Astrocyte (in vitro differentiated cells and primary cell): ENCODE data around the gene KRT80. TPM values are rescaled to one million over a fixed set of nuclear protein-coding genes. Genes with fewer than 3 reads are reported as not detected.

Source experiments
- DNase-seq: peaks from one replicate; pipeline ENCODE4 v3.0.0-alpha.2; 2010; ENCODE audit warnings: low read depth
- FAIRE-seq: peaks from 2 replicates; lab custom pipeline; 2011; peaks lifted over from hg19 to GRCh38; lab: Jason Lieb, UNC
- H2AFZ ChIP-seq: 2 replicates; pipeline ENCODE4 v1.6.0; 2012; ENCODE audit warnings: low read depth, low read length, inconsistent platforms
- H3K27ac ChIP-seq: 2 replicates; pipeline ENCODE4 v1.5.1; 2011; ENCODE audit warnings: low read depth, low read length, inconsistent platforms
- H3K27me3 ChIP-seq: 2 replicates; pipeline ENCODE4 v1.6.0; 2011; ENCODE audit warnings: low read length, inconsistent platforms; ENCODE audit not compliant: insufficient read depth
- H3K36me3 ChIP-seq: 2 replicates; pipeline ENCODE4 v1.5.1; 2011; ENCODE audit warnings: low read length, inconsistent platforms; ENCODE audit not compliant: insufficient read depth
- H3K4me1 ChIP-seq: 2 replicates; pipeline ENCODE4 v1.5.1; 2011; ENCODE audit warnings: low read length, inconsistent platforms; ENCODE audit not compliant: insufficient read depth
- H3K4me2 ChIP-seq: 2 replicates; pipeline ENCODE4 v1.6.0; 2012; ENCODE audit warnings: low read length, inconsistent platforms
- H3K4me3 ChIP-seq: 2 replicates; pipeline ENCODE4 v1.5.1; 2011; ENCODE audit warnings: low read depth, mild to moderate bottlenecking, low read length, inconsistent platforms; ENCODE audit not compliant: insufficient read depth
- H3K79me2 ChIP-seq: 2 replicates; pipeline ENCODE4 v1.6.0; 2012; ENCODE audit warnings: mild to moderate bottlenecking, low read length, inconsistent platforms; ENCODE audit not compliant: insufficient read depth
- H3K9ac ChIP-seq: 2 replicates; pipeline ENCODE4 v1.6.0; 2012; ENCODE audit warnings: mild to moderate bottlenecking, low read length, inconsistent platforms
- H3K9me3 ChIP-seq: 2 replicates; pipeline ENCODE4 v1.5.1; 2012; ENCODE audit warnings: low read depth, mild to moderate bottlenecking, low read length, inconsistent platforms; ENCODE audit not compliant: insufficient read depth
- H4K20me1 ChIP-seq: 2 replicates; pipeline ENCODE4 v1.6.0; 2012; ENCODE audit warnings: low read length, inconsistent platforms; ENCODE audit not compliant: insufficient read depth
- H3K27ac Mint-ChIP-seq: one replicate; pipeline ENCODE4 v1.8.0; 2021; ENCODE audit warnings: mild to moderate bottlenecking, mixed read lengths; ENCODE audit not compliant: unreplicated experiment
- H3K27me3 Mint-ChIP-seq: one replicate; pipeline ENCODE4 v1.8.0; 2021; ENCODE audit warnings: low read depth, mixed read lengths; ENCODE audit not compliant: unreplicated experiment
- H3K36me3 Mint-ChIP-seq: one replicate; pipeline ENCODE4 v1.8.0; 2021; ENCODE audit warnings: low read depth, mixed read lengths; ENCODE audit not compliant: unreplicated experiment
- H3K4me1 Mint-ChIP-seq: one replicate; pipeline ENCODE4 v1.8.0; 2021; ENCODE audit warnings: low read depth, mixed read lengths; ENCODE audit not compliant: unreplicated experiment
- H3K4me3 Mint-ChIP-seq: one replicate; pipeline ENCODE4 v1.8.0; 2021; ENCODE audit warnings: mild to moderate bottlenecking, moderate library complexity, mixed read lengths; ENCODE audit not compliant: unreplicated experiment
- H3K9me3 Mint-ChIP-seq: one replicate; pipeline ENCODE4 v1.8.0; 2021; ENCODE audit warnings: mild to moderate bottlenecking, mixed read lengths; ENCODE audit not compliant: unreplicated experiment
- EZH2 ChIP-seq: IDR thresholded peaks from 2 replicates; pipeline ENCODE4 v1.6.1; 2012; ENCODE audit warnings: mild to moderate bottlenecking, low read length, inconsistent platforms; ENCODE audit not compliant: insufficient read depth
- total RNA-seq: library from RNA; stranded (reverse); gene quantifications from 2 replicates; pipeline ENCODE4 v1.2.1, GENCODE V29; 2021
- TF ChIP-seq, protein P1 (sequence below): IDR thresholded peaks from 2 replicates; pipeline ENCODE4 v1.5.1; 2011; ENCODE audit warnings: low read depth, mild to moderate bottlenecking, inconsistent platforms, low read length, moderate library complexity; ENCODE audit not compliant: insufficient read depth

Gene KRT80
- total RNA-seq, 1 donor from 2014 or later: 3.6 TPM

GRCh38 chr12:52204095-52204930 lies 12.5 kb upstream of the KRT80 start:
- H3K27ac ChIP-seq: no peak overlapping the region
- Mint-ChIP-seq H3K4me1 (peaks cover 32% of the 10 kb centered on the region), H3K36me3 (peaks cover 1% of the 10 kb centered on the region), H3K9me3 (peaks cover 2% of the 10 kb centered on the region), H3K4me3 (no peak overlapping the region), H3K27me3 (peaks cover 18% of the 10 kb centered on the region), H3K27ac (peak overlapping the region; percentile 18)
- FAIRE-seq (no peak), DNase-seq (peak; percentile 51)
- H3K9me3 ChIP-seq: no peaks in the 10 kb centered on the region
- no peaks in the 10 kb centered on the region for H3K27me3 ChIP-seq
- TF ChIP-seq, protein P1, sequence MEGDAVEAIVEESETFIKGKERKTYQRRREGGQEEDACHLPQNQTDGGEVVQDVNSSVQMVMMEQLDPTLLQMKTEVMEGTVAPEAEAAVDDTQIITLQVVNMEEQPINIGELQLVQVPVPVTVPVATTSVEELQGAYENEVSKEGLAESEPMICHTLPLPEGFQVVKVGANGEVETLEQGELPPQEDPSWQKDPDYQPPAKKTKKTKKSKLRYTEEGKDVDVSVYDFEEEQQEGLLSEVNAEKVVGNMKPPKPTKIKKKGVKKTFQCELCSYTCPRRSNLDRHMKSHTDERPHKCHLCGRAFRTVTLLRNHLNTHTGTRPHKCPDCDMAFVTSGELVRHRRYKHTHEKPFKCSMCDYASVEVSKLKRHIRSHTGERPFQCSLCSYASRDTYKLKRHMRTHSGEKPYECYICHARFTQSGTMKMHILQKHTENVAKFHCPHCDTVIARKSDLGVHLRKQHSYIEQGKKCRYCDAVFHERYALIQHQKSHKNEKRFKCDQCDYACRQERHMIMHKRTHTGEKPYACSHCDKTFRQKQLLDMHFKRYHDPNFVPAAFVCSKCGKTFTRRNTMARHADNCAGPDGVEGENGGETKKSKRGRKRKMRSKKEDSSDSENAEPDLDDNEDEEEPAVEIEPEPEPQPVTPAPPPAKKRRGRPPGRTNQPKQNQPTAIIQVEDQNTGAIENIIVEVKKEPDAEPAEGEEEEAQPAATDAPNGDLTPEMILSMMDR: no peak
- no peak for TF ChIP-seq EZH2
- peaks cover 44% of the 10 kb centered on the region for H3K4me1 ChIP-seq
- peak overlapping the region; percentile 31 for H3K4me2 ChIP-seq
- H3K4me3 ChIP-seq: no peak overlapping the region
- H3K9ac ChIP-seq: no peak overlapping the region
- H4K20me1 ChIP-seq: no peaks in the 10 kb centered on the region
- H3K36me3 ChIP-seq: no peaks in the 10 kb centered on the region
- no peak overlapping the region for H2AFZ ChIP-seq
- H3K79me2 ChIP-seq: no peaks in the 10 kb centered on the region

- H3K9me3 Mint-ChIP-seq: peaks cover 2% of the 10 kb centered on the region
- H3K27ac ChIP-seq: peak overlapping the region; percentile 39
- H3K79me2 ChIP-seq: no peaks in the 10 kb centered on the region
- H2AFZ ChIP-seq: peak overlapping the region; percentile 26
- H4K20me1 ChIP-seq: no peaks in the 10 kb centered on the region
- peak; percentile 87 for DNase-seq
- peaks cover 20% of the 10 kb centered on the region for H3K27me3 Mint-ChIP-seq
- H3K4me3 Mint-ChIP-seq: no peak overlapping the region
- peak overlapping the region; percentile 79 for H3K27ac Mint-ChIP-seq
- peak overlapping the region; percentile 56 for H3K9ac ChIP-seq
- TF ChIP-seq EZH2: no peak
- TF ChIP-seq, protein P1: no peak
- peaks cover 40% of the 10 kb centered on the region for H3K4me1 ChIP-seq
- no peaks in the 10 kb centered on the region for H3K27me3 ChIP-seq
- no peaks in the 10 kb centered on the region for H3K36me3 ChIP-seq
- H3K9me3 ChIP-seq: no peaks in the 10 kb centered on the region
- peak; percentile 83 for FAIRE-seq
- H3K4me1 Mint-ChIP-seq: peaks cover 32% of the 10 kb centered on the region
- H3K36me3 Mint-ChIP-seq: peaks cover 1% of the 10 kb centered on the region
- H3K4me3 ChIP-seq: no peak overlapping the region
- H3K4me2 ChIP-seq: peak overlapping the region; percentile 65
Observed at GRCh38 chr12:52203079-52203921, 11.5 kb upstream of the KRT80 start.
